Stimulated activated CD4-positive, alpha-beta T cell treated with anti-CD3 and anti-CD28 coated beads, Interleukin-4, amount 100 ng/mL, for 4 hours (primary cell): ENCODE data around the gene KCMF1.

Experiments used
- DNase-seq, 2 experiments: peaks; one replicate each; pipeline ENCODE4 v3.0.0-alpha.2; 2020

Gene KCMF1

DNA sequence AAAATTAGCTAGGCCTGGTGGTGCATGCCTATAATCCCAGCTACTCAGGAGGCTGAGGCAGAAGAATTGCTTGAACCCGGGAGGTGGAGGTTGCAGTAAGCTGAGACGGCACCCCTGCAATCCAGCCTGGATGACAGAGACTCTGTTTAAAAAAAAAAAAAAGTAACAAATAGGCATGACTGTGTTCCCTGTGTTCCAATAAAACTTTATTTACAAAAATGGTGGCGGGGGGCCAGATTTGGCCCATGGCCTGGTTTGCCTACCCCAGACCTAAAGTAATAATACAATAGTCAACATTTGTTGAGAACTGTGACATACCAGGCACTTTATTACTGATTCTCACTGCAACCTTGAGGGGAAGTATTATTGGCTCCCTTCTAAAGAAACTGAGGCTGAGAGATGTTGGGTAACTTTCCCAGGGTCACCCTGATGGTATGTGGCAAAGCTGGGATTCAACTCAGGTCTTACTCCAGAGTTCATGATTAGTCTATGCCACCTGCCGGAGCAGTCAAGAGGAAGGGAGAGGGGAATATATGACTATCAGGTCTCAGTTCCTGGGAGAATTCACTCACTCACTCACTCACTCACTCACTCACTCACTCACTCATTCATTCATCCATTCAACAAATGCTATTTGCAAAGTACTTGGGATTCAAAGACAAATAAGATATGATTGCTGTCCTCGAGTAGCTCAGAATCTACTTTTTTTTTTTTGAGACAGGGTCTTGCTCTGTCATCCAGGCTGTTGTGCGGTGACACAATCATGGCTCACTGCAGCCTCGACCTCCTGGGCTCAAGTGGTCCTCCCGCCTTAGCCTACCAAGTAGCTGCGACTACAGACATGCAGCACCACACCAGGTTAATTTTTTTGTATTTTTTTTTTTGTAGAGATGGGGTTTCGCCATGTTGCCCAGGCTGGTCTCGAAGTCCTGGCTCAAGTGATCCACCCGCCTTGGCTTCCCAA lies 14.3 kb upstream of the KCMF1 start:
- DNase-seq, result no peak

DNA sequence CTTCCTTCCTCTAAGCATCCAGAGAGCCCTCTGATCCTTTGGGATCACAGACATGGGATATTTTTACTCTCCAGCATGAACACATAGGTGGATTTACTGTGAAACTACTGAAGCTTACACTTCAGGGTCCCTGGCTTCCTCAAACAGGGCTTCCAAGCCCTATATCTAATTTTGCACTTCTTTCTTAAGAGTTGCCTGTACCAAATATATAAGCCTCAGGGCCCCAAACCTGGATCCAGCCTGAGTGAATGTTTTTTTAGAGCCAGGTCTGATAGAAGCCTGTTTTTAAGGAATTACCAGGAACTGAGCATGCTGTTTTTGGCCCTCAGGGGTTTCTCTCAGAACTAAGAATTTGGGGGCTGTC lies 13.2 kb upstream of the KCMF1 start:
- DNase-seq, result no peak

DNA sequence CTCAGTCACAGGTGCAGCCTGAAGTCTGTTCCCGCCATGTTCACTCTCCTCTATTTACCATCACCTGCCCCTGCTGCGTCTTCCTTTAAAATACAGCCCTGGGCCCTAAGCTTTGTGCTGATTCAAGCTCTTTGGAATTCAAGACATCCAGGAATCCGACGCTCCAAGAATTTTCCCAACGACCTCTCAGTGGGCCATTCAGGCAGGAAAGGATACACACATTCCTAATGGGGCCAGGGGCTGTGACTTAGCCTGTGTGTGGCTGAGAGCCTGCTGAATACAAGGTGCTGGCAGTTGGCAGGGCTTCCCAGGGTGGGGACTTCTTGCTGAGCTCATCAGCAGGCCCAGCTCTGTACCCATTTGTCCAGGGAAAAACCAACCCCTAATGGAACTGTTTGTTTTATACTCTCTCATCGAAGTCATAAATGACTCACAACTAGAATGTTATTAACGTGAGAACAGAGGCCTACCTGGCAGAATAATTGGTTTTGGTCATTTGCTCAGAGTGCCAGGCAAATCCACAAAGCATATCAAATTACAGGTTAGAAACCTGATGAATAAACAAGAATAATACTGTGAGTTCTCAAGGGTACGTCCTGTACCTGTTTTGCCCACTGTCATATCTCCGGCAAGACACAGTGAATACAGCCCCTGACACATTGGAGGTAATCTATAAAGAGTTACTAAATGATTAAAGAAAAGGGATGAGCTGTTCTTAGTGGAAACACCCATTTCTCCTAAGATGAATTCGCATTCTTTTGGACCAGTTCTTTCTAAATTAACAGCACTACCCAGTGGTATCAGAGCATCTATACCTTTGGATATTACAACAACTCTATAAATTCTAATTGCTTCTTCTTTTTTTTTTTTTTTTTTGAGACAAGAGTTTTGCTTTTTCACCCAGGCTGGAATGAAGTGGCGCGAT lies 12.6 kb upstream of the KCMF1 start:
- no peak for DNase-seq

DNA sequence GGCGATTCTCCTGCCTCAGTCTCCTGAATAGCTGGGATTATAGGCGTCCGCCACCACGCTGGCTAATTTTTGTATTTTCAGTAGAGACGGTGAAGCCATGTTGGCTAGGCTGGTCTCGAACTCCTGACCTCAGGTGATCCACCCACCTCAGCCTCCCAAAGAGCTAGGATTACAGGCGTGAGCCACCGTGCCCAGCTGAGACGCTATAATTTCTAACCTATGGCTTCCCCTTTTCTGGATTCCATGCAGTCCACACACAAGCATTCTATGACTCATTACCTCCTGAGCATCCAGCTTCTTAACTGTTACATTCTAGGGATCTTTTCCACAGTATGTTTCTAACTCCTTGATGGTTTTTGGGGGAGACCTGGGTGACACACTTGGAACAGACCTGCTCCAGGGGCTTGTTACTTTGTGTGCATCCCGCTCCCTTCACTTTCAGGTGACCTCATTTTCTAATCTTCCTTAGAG lies 11.8 kb upstream of the KCMF1 start:
- DNase-seq, result no peak

DNA sequence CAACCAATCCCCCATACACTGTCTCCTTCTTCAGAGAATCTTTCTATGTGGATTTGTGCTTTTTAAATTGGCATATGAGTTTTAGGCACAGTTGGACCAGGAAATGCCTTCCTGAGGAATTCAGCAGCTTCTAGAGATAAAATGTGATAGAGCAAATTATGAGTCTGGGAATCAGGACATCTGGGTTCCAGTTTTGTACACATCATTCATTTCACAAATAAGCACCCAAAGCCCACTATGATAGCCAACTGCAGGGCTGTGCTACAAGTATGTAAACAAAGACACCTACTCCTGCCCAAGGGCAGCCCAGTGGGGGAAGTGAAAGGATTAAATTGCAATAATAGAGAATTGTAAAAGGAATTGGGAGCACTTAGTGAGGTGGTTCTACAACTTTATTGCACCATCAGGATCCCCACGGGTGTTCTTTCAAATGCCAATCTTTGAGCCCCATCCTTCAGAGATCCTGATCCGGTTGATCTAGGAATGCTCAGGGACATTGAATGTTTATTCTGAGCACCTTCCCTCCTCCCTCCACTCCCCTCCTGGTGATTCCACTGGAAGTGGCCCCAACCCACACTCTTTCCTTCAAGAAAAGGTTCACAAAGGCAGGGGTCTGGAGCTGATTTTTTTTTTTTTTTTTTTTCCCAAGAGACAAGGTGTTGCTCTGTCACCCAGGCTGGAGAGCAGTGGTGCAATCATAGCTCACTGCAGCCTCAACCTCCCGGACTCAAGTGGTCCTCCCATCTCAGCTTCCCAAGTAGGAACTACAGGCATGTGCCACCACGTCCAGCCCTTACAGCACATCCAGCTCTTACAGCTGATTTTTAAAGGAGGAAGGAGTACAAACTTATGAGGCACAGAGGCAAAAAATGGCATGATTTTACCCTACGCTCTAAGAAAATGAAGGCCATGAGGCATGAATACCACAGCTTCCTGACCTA lies 11.1 kb upstream of the KCMF1 start:
- no peak for DNase-seq

DNA sequence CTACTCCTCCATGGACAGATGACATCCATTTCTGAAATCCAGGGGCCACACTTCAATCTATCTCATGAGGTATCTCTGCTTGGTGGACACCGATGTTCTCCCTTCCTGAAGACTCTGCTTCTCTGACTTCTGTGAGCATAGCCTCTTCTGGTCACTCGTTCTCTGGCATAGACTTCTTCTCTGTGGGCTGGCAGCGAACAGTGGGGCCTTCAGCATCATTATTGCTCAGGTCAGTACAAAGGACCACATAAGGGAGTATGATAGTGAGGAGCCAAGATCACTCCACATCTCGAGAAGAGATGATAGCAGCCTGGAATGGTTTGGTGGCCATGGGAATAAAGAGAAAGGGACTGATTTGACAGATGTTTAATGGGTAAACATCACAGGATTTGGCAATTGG lies 8.0 kb upstream of the KCMF1 start:
- no peak for DNase-seq

DNA sequence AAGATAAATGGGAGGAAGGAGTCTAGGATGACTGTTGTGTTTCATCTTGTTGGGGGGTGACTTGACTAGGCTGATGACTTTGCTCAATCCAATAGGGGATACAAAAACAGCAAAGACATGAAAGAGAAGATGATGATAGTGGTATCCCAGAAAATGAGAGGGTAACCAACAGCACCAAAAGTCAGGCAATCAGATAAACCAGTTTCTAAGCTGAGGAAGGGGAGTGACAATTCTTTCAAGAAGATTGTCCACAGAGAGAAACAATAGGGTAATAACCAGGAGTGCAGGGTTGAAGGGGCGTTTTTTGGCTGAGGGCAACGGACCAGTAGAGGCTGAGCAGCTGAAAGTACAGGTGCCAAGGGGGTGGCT lies 7.7 kb upstream of the KCMF1 start:
- no peak for DNase-seq

DNA sequence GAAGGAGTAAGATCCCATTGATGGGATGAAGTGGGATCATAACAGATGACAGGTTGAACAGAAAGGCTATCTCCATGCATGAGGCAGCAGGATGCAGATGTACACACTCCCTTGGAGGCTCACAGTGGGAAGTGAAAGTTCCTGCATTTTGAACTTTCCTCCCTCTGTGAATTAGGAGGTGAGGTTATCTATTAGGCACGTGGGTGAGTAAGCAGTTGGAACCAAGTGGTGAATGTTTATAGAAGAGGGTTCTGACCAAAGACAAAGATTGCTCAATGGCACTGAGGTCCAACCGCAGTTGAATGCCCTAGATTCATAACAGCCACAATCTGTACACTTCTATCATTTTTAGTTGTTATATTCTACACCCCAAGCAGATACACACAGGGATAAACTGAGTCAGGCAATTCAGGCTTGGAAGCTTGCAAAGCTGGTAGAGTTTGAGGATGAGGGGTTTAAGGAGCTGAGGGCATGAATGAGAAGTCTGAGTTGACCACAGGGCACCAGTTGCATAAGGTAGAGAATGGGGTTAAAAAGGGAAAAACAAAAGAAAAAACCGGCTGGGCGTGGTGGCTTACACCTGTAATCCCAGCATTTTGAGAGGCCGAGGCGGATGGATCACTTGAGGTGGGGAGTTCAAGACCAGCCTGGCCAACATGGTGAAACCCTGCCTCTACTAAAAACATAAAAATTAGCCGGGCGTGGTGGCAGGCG lies 7.1 kb upstream of the KCMF1 start:
- DNase-seq, result no peak

DNA sequence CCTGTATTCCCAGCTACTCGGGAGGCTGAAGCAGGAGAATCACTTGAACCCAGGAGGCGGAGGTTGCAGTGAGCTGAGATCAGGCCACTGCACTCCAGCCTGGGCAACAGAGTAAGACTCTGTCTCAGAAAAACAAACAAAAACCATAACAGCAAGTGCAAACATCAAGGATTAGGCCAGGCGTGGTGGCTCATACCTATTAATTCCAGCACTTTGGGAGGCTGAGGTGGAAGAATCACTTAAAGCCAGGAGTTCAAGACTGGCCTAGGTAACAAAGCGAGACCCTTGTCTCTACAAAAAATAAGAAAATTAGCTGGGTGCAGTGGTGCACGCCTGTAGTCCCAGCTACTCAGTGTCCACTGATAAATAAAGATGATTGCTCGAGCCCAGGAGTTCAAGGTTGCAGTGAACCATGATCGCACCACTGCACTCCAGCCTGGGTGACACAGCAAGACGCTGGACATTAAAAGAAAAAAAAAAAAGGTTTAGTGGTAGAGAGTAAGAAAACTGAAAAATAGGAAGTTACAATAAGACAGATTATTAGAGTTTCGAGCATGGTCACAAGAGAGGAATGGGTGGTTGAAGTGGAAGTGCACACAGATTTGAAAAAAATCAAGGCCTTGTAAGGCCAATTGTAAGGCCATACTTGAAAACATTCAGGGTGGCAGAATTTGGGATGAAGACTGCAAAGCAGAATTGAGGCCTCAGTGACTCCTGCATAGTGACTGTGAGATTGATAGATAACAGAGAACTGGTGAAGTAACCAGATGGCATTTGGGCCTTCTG lies 6.4 kb upstream of the KCMF1 start:
- no peak for DNase-seq

DNA sequence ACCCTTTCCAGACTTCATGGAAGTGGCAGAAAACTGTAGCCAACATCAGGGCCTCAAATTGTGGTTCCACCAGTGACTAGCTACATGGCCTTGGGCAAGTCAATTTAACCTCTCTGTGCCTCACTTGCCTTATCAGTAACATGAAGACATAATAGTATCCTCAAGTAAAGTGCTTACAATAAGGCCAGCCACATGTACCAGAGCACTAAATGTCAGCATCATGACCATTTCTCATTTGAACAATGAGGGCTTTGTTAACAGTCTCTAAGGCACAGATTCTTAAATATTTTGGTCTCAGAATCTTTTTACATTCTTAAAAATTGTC lies 5.8 kb upstream of the KCMF1 start:
- no peak for DNase-seq

DNA sequence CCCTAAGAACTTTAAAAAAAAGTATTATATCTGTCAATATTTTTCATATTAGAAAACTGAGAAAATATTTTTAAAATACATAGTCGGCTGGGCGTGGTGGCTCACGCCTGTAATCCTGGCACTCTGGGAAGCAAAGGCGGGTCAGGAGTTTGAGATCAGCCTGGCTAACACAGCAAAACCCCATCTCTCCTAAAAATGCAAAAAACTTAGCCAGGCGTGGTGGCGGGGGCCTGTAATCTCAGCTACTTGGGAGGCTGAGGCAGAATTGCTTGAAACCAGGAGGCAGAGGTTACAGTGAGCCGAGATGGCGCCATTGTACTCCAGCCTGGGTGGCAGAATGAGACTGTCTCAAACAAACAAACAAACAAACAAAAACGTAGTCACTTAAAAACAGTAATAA lies 5.1 kb upstream of the KCMF1 start:
- no peak for DNase-seq

DNA sequence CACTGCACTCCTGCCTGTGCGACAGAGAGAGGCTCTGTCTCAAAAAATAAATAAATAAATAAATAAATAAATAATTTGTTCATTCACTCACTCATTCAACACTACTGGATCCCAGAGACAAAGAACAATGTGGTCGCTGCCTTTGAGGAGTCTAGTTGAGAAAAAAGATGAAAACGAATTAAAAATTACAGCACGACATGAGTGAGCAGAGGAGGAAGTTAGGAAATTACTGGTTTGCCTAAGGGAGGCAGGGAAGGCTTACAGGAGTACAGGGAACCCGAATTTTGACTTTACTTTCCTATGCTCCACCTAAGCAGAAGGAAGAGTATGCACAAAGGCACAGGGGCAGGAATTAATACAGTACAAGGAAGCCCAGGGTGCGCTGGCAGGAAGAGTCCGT lies 4.2 kb upstream of the KCMF1 start:
- no peak for DNase-seq

DNA sequence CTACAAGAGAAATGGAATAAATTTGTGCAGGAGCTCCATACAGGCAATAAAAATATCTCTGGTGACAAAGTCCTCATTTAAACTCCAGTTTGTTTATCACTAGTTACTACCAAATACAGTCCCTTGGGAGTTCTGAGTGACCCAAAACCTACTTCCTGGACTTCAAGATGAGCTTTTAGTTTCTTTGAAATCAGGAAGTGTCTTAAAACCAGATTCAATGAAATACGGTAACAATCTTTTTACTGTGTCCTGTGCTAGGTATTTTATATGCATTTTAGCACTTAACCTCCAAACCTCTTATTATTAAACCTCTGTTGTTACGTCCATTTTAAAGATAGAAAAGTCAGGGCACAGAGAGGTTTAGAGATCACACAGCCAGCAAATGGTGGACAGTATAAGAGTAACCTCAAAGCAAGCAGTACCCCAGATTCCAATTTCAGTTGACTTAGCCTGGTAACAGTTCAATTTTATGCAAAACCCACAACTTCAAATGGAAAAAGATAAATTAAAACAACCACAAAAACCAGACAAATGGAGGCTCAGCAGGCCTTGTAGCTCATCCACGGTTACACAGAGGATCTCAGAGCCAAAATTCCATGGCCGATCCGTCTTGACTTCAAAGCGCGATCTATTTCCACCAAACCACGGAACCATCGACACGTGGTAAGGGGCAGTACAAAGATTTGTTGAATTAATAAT lies 1.3 kb upstream of the KCMF1 start:
- DNase-seq, result peak in 1 of 2 experiments; percentile 16

DNA sequence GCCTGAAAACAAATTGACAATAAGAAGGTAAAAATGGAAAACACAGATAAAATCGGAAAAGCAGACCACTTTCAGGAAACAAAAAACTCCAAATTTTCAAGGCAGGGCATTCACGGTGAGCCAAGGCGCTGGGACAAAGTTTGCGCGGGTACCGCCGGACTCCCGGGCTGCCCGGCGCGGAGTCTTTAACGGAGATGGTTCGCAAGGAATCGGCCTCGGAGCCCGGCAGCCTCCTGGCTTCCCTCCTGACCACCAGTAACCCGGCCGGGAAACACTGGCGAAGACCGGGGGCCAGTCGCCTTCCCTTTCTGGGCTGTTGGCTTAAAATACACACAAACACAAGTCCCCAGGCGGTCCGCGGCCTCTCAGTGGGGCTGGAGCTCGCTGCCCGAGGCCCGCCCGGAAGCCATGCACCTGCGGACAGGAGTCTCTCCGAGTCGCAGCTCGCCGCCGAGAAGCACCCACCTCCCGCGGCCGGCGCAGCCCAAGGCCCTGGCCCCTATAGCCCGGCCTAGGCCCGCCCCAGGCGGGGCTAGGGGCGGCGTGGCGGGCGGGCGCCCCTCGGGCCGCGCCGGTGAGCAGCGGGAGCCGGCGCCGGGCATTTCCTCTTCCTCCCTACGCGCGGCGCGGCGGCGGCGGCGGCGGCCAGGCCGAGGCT lies 622 bp upstream of the KCMF1 start:
- peak; percentile 34 to 52 for DNase-seq

DNA sequence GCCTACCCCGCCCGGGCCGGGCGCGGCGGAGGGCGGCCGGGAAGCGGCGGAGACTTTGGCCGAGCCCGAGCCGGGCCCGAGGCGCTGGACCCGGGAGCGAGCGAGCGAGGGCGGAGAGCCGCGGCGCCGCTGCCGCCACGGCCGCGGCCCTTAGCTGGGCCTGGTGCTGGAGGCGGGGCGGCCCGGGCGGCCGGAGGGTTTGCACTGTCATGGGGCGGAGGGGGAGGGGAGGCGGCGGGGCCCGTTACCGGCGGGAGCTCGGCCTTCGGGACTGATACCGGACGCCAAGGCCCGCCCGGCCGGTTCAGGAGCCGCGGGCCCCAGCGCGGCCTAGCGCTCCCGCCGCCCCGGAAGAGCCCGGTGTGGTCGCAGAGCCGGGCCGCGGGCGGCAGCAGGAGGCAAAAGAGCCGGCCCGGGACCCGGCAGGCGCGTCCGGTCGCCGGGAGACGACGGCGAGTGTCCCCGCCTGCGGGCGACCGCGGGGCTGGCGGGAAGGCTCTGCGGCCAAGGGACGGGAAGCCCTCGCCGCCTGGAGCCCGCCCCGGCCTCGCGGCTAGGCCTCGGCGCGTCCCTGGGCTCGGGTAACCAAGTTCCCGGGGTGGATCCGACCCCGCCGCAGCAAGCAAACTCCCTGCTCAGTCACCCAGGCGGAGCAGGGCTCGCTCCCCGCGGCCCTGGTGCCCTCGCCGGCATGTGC lies 697 bp downstream of the KCMF1 start:
- DNase-seq, result peak; percentile 59 to 60

DNA sequence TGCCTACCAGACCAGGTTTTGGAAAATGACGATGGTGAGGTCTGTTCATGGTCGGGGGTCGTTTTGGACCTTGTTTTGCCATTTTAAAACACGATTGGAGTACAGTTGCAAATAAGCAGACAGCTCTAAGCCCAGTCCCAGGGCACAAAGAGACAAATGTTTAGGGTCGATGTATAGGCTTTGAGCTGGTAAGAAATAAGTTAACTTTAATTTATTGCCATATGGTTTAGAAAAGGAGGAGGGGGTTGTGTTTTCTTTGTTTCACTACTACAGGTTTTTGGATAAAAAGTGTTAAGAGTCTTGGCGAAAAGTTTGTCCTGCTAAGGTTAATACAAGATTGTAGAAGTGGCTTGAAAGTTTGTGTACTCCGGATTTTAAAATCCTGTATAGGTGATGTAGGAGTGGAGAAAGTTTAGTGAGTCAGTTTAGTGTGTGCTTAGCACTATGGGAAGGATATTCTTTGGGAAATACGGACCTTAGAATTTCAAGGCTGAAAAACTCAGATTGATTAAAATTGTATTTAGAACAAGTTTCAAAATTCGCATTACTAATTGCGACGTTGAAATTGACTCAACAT lies 1.3 kb downstream of the KCMF1 start:
- DNase-seq, result no peak

DNA sequence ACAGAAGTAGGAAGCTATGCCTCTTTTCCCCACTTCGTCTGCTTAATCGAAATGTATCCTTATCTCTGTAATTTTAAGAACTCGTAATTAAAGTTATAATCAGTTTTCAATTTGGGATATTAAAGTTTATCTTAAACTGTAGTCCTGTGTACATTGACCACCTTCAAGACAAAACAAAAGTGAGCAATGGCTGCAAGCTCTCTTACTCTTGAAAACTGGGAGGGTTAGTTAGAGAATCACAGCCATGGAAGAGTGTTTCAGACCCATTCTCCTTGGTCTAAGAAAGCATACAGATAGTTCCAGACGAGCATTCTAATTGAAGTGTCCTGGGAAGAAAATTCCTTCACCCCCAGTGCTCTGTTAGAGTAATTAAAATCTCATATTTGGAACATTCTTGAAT lies 2.0 kb downstream of the KCMF1 start:
- no peak for DNase-seq

DNA sequence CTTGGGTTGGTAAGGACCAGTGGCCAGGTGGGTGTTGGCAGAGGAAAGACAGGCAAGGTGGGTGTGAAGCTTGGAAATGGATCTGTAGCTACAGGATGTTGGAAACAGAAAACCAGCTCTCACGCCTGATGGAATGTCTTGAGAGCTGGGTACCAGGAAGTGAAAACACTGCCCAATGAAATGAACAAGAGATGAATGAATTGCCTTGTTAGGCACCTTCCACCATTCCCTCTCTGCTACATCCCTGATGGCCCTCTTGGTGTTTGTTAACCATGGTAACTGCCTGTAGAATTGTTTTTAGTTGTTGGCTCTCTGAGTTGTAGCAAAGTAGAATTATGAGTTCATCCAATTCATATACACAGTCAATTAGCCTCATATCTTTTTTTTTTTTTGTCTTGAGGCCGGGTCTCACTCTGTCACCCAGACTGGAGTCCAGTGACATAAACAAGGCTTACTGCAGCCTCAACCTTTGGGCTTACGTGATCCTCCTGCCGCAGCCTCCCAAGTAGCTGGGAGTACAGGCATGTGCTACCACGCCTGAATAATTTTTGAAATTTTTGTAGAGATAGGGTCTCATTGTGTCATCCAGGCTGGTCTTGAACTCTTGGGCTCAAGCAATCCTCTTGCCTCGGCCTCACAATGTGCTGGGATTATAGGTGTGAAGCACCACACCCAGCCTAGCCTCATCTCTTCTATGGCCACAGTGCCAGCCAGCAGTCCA lies 9.5 kb downstream of the KCMF1 start:
- DNase-seq, result no peak
